HG03442 (cell line): ENCODE measurements around the gene RNF149.
"Not testable (repeated sequence)": the region's sequence is repeated elsewhere in the genome, so short reads cannot be mapped to it uniquely, and the experiment has no call there.

Experiments
- ATAC-seq: cut with Tn5 transposase; IDR thresholded peaks from one replicate; pipeline ENCODE4 v1.9.1; 2021; ENCODE audit warnings: mild to moderate bottlenecking, moderate library complexity; ENCODE audit not compliant: unreplicated experiment

Gene RNF149

DNA sequence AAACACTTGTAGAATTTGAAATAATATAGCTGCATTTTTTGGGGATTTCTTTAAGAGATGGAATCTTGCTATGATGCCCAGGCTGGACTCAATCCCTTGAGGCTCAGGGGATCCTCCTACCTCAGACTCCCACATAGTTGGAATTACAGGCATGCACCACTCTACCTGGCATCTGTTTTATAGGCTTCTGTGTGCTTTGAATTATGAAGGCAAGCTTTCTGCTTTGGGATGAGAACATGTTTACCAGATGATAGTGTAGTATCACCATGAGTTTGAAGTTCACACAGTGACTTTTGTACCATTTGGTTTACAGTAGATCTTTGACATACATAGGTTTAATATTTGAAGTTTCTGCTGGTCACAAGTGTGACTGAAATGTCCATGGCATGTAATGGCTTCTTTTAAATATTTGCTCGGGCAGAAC is 45.1 kb downstream of the RNF149 start:
- ATAC-seq: no peak

DNA sequence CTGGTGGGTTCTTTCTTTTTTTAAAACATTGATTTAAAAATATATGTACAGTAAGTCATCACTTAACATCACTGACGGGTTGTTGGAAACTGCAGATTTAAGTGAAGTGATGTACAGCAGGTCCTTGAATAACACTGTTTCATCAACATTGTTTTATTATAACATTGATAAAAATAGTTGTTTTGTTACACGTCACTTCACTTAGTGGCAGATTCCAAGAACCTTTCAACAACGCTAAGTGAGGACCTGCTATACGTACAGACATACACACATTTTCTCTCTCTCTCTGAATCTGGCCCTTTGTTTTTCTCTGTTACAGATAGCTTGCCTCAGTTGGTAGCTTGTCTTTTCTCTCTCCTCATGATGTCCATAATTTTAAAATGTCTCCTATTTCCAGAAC is 46.4 kb downstream of the RNF149 start:
- no peak for ATAC-seq

DNA sequence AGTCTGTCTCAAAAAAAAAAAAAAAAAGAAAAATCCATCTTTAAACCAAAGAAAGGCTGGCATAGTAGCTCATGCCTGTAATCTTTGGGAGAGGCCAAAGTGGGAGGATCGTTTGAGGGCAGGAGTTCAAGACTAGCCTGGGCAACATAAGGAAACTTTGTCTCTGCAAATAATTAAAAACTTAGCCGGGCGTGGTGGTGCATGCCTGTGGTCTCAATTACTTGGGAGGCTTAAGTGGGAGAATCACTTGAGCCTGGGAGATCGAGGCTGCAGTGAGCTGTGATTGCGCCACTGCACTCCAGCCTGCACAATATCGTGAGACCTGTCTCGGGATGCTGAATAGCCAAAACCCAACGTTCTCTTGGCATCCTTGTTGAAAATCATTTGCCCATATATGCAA is 49.7 kb downstream of the RNF149 start:
- no peak for ATAC-seq

DNA sequence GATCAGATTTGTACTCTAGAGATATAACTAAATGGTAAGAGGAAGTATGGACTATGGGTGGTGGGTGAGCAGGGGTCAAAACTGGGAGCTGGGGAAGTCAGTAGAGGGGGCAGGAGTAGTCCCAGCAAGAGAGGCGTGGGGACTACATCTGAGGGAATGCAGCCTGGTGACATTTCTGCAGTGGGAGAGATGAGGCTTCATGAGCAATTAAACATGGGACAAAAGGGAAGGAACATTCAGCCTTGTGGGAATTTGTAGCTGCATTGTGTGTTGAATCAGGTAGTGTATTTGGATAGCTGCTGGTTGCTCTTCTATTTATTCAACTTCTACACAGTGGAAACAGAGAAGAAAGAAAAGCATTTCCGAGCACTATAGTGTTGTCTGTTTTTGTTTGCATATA is 52.2 kb downstream of the RNF149 start:
- no peak for ATAC-seq

DNA sequence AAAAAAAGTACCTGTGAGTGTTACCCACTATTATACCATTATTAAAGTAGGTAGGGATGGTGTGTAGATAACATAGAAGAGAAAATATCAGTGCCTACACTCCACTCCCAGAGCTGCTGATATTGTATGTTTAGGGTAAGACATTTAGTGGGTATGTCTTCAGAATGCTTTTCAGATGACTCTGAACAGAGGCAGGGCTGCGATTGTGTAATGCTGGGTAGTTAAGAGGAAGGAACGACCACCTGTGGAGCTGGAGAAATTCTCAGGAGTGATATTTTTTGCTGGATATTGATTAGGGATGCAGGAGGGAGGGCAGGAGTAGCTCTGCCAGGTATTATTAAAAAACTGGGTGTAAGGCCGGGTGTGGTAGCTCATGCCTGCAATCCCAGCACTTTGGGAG is 53.0 kb downstream of the RNF149 start:
- ATAC-seq: no peak

DNA sequence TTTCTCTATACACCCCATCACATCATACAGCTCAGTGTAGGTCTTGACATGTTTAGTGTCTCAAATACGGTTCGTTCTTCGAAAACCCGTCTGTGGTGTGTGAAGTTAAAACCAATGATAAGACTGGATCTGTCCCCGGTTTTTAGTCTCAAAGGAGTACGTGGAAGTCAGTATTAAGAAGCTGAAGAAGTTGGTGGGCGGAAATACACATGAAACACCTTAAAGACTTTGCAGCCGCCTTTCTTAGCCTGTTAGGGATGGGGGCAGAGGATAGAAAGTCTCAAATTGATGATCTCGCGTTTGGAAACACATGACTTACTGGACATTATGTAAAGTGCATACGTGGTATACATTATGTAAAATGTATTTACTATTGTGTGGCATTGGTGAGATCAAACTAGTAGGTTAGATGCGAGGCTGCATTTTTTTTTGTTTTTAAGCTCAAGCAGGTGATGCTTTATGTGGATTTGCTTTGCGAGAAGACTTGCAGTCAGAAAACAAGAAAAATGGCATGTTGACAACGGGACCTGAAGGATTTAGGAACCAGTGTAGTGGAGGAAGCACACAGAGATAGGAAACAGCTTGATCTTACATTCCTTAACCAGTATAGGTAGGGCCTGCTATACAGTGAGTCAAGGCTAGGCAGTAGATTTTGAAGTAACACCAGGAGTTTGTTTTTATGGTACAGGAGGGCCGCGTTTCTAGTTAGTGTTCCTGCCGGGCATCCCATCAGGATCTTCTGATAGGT is 54.6 kb downstream of the RNF149 start:
- ATAC-seq: no peak

DNA sequence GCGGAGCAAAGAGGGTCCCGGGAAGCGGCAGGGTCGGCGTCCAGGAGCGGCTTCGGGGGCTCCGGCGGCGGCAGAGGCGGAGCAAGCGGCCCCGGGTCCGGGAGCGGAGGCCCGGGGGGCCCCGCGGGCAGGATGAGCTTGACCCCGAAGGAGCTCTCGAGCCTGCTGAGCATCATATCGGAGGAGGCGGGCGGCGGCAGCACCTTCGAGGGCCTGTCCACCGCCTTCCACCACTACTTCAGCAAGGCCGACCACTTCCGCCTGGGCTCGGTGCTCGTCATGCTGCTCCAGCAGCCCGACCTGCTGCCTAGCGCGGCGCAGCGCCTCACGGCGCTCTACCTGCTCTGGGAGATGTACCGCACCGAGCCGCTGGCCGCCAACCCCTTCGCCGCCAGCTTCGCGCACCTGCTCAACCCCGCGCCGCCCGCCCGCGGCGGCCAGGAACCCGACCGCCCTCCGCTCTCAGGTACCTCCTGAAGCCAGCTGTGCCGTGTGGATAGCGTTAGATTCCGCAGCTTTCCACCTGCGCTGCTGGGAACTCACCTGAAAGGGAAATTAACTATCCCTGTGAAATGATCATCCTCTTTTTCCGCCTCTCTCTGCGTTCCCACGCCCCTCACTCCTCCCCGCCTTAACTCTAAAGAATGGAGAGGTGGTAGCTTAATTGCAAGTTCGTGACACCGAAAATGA is 55.3 kb downstream of the RNF149 start:
- ATAC-seq: peak; percentile 52

DNA sequence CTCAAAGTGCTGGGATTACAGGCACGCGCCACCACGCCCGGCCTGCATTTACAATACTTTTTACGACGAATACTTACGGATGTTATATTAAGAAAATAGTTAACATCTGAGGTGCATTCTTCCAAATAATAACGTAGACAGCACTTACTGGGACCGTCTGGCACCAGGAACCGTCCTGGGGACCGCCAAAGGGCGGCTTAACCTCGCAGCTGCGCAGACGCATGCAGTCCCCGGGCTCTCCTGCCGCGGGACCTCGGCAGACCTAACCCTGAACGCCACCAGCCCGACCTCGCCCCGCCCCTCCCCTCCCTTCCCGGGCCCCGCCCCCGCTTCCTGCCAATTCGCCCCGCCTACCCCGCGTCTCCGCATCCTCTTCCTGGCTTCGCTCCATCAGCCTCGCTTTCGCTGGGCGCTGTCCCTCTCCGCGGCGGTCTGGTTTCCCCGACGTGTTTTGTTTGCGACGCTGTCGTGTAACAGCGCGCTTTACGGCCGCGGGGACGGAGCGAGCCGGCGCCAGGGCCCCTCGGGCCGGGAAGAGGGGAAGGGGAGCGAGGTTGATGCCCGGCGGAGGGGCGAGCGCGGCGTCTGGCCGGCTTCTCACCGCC is 56.0 kb downstream of the RNF149 start, which contains the start of gene CNOT11:
CNOT11 (plus strand) TSS at position 479 of the 605 bp plus-strand sequence; CDS start at position 558, 79 bp downstream.
- ATAC-seq: peak; percentile 82

DNA sequence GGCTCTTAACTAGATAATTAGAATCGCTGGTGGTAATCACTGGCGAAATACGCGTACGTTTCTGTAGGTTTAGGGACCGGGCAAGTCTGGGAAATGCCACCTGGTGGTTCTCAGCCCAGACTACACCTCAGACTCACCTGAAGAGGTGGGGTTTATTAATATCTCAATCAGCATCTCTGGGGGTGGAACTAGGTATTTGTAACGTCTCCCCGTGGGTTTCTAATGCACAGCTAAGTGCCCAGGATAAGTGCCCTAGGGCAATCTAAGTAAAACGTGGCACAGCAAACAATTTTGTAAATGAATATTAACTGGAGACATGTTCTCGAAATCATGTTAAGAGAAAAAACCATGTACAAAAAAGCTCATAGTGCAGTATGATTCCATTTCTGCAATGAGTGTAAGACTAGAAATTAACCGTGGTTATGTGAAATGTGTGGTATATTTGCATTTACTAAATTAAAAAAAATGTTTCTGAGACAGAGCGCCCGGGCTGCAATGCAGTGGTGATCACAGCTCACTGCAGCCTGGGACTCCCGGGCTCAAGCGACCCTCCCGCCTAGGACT is 56.6 kb downstream of the RNF149 start:
- peak; percentile 37 for ATAC-seq

DNA sequence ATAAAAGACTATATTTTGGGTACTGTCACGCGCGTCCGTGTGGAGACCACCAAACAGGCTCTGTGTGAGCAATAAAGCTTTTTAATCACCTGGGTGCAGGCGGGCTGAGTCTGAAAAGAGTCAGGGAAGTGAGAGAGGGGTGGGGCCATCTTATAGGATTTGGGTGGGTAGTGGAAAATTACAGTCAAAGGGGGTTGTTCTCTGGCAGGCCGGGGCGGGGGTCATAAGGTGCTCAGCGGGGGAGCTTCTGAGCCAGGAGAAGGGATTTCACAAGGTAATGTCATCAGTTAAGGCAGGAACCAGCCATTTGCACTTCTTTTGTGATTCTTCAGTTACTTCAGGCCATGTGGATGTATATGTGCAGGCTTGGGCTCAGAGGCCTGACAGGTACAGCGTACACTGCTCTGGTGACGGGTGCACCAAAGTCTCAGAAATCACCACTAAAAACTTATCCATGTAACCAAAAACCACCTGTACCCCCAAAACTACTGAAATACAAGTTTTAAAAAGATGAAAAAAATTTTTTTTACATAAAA is 57.2 kb downstream of the RNF149 start:
- ATAC-seq: not testable (repeated sequence)

DNA sequence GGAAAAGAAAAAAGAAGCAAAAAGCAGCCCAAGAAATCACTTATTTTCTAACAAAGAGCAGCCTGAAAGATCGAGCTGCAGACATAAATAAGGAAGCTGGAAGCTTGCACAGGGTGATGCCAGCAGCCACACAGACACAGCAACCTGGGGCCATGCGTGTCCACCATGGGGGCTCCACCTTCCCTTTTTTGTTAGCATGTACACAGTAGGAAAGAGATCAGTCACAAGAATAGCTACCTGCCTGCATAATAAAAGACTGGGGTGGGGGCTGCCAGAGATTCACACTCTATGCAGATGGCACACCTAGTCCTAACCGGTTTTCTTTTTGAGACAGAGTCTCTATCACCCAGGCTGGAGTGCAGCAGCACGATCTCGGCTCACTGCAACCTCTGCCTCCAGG is 58.7 kb downstream of the RNF149 start:
- no peak for ATAC-seq

DNA sequence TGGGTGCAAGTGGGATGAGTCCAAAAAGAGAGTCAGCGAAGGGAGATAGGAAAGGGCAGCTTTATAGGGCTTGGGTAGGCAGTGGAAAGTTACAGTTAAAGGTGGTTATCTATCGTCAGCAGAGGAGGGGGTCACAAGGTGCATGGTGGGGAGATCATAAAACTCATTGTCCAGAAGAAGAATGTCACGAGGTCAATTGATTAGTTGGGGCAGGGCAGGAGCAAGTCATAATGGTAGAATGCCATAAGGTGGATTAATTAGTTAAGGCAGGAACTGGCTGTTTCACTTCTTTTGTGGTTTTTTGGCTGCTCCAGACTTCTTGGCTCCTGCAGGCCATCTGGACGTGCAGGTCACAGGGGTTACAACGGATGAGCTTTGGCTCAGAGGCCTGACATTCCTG is 59.7 kb downstream of the RNF149 start:
- not testable (repeated sequence) for ATAC-seq

DNA sequence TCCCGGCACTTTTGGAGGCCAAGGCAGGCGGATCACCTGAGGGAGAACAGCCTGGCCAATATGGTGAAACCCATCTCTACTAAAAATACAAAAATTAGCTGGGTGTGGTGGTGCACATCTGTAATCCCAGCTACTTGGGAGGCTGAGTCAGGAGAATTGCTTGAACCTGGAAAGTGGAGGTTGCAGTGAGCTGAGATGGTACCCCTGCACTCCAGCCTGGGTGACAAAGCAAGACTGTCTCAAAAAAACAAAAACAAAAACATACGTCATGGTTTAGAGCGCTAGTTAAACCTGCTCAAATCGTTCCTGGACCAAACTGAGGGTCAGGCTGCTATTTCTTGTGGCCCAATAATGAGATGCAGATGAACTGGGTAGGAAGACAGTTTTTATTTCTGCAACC is 63.0 kb downstream of the RNF149 start:
- ATAC-seq: not testable (repeated sequence)

DNA sequence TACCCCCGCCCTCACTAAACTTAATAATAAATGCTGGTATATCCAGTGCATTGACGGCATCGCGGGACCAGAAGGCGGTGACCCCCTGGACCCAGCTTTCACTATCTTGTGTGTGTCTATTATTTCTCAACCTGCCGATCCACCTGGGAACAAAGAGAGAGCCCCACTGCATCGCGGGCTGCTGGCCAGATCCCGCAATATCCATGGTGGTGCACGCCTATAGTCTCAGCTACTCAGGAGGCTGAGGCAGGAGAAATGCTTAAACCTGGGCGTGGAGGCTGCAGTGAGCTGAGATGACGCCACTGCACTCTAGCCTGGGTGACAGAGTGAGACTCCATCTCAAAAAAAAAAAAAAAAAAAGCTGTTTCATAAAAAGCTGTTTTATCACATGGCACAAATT is 63.6 kb downstream of the RNF149 start:
- ATAC-seq: not testable (repeated sequence)

DNA sequence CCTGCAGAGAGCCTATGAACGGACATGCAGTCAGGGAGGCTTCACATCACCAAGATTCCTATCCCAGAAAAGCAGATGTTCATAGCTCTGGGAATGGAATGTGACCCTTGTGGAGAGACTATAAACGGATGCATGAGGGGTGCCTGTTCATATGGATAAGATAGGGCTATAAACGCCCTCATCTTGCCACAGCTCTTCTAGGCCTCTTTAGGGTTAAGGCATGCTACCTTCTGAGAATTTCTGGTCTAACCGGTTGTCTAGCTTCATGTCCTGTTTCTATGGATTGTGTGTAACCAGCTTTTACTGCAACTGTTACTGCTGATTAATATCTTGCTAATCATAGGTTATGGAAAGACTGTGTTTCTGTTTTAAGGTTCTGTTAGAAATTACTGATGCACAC is 64.1 kb downstream of the RNF149 start:
- ATAC-seq: not testable (repeated sequence)

DNA sequence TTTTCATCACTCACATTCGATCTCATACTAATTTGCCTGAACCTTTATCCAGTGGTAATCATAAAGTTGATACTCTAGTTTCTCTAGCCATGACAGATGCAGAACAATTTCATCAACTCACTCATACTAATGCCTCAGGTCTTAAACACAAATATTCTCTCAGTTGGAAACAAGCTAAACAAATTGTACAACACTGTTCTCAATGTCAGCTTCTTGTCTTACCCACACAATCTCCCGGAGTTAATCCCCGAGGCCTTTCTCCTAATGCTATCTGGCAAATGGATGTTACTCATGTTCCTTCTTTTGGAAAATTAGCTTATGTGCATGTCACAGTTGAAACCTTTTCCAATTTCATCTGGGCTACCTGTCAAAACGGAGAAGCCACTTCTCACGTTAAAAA is 67.3 kb downstream of the RNF149 start:
- ATAC-seq: no peak

DNA sequence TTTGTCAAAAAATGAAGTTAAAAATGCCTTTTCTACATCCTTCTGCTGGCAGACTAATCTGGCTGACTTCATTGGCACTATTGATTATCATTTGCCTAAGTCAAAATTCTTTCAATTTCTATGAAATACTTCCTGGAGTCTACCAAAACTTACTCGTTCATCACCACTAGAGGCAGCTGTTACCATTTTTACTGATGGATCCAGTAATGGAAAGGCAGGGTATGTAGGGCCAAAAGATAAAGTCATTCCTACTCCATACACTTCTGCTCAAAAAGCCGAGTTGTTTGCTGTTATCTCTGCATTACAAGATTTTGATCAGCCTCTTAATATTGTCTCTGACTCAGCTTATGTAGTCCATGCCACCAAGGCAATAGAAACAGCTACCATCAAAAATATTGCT is 67.8 kb downstream of the RNF149 start:
- ATAC-seq: not testable (repeated sequence)

DNA sequence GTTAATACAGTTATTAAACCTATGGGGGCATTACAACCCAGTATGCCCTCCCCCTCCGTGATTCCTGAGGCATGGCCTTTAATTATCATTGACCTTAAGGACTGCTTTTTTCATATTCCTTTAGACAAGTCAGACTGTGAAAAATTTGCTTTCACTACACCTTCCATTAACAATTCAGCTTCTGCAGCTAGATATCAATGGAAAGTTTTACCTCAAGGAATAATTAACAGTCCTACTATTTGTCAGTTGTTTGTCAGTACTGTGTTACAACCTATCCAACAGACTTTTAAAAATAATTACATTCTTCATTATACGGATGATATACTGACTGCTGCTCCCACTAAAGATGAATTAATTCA is 68.8 kb downstream of the RNF149 start:
- ATAC-seq: not testable (repeated sequence)

DNA sequence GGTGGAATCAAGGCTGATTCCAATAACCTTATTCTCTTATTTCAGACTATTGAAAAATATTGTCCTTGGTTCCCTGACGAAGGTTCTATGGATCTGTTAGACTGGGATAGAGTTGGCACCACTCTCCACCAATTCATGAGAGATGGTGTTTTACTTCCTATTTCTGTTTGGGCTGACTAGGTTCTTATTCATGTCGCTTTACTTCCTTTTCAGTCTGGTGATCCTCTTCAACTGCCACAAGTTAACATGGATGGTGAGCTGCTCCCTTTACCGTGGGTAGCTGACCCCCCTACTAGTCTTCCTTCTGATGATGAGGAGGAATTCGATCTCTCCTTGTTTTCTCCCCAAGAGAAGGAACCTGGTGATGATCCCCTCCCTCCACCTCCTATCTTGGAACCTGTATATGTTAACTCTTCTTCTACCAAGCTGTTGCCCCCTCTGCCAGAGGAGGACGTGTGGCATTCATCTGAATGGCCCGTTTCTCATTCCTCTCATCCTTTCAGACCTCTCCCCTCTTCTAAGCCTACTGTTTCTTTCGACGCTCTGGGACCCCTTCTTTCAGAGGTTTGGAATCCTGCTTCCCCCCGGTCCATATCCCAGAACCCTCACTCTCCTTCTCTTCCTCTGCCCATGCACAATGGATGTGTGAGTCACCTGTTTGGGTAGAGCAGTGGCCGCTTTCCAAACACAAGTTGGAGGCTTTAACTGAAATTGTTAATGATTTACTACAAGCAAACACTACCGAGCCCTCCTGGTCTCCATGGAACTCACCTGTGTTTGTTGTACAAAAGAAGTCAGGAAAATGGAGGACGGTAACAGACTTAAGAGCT is 69.4 kb downstream of the RNF149 start:
- no peak for ATAC-seq

DNA sequence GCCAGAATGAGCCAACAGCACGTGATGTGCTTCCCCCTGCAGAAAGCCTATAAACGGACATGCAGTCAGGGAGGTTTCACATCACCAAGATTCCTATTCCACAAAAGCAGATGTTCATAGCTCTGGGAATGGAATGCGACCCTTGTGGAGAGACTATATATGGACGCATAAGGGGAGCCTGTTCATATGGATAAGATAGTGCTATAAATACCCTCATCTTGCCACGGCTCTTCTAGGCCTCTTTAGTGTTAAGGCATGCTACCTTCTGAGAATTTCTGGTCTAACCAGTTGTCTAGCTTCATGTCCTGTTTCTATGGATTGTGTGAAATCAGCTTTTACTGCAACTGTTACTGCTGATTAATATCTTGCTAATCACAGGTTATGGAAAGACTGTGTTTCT is 70.6 kb downstream of the RNF149 start:
- ATAC-seq: not testable (repeated sequence)
